Smooth muscle cell (in vitro differentiated cells): ENCODE results near the gene PEPD. TPM values are rescaled to one million over a fixed set of nuclear protein-coding genes. Genes with fewer than 3 reads are reported as not detected.

ENCODE experiments used
- DNase-seq: peaks from one replicate; lab custom pipeline; 2025; ENCODE audit not compliant: unreplicated experiment; lab: John Stamatoyannopoulos, UW
- H2AFZ ChIP-seq: fragments of 200-600 bp; sonication (generic); 2 replicates; pipeline ENCODE4 v1.6.0; 2016; ENCODE audit warnings: antibody characterized with exemption, low read depth, mild to moderate bottlenecking
- H3F3A ChIP-seq: fragments of 200-600 bp; sonication (generic); 2 replicates; pipeline ENCODE4 v1.6.0; 2017; ENCODE audit warnings: antibody characterized with exemption, low read depth
- H3K27ac ChIP-seq: fragments of 200-600 bp; sonication (generic); 2 replicates; pipeline ENCODE4 v1.5.1; 2016; ENCODE audit warnings: low read depth, mild to moderate bottlenecking
- H3K27me3 ChIP-seq: fragments of 200-600 bp; sonication (generic); 2 replicates; pipeline ENCODE4 v1.6.1; 2016; ENCODE audit warnings: low read depth, mild to moderate bottlenecking
- H3K36me3 ChIP-seq: fragments of 200-600 bp; sonication (generic); 2 replicates; pipeline ENCODE4 v1.5.1; 2016; ENCODE audit warnings: low read depth
- H3K4me1 ChIP-seq: fragments of 200-600 bp; sonication (generic); 2 replicates; pipeline ENCODE4 v1.5.1; 2016; ENCODE audit warnings: low read depth
- H3K4me2 ChIP-seq: fragments of 200-600 bp; sonication (generic); 2 replicates; pipeline ENCODE4 v1.6.0; 2016; ENCODE audit warnings: mild to moderate bottlenecking
- H3K4me3 ChIP-seq: fragments of 200-600 bp; sonication (generic); 2 replicates; pipeline ENCODE4 v1.5.1; 2016; ENCODE audit warnings: mild to moderate bottlenecking
- H3K79me2 ChIP-seq: fragments of 200-600 bp; sonication (generic); 2 replicates; pipeline ENCODE4 v1.6.0; 2016; ENCODE audit warnings: low read depth, mild to moderate bottlenecking
- H3K9ac ChIP-seq: fragments of 200-600 bp; sonication (generic); 2 replicates; pipeline ENCODE4 v1.6.0; 2016; ENCODE audit warnings: low read depth
- H3K9me3 ChIP-seq: fragments of 200-600 bp; sonication (generic); replicated peaks from 2 replicates; pipeline ENCODE4 v1.5.1; 2016; ENCODE audit warnings: low read depth
- H4K20me1 ChIP-seq: fragments of 200-600 bp; sonication (generic); 2 replicates; pipeline ENCODE4 v1.6.0; 2016; ENCODE audit warnings: low read depth
- CTCF ChIP-seq: fragments of 200-600 bp; sonication (generic); IDR thresholded peaks from 2 replicates; pipeline ENCODE4 v1.5.1; 2017; ENCODE audit warnings: borderline replicate concordance, mild to moderate bottlenecking, antibody characterized with exemption; ENCODE audit not compliant: insufficient read depth, poor library complexity, severe bottlenecking
- WGBS: methylation state at CpG from one replicate; pipeline ENCODE4 v1.1.7; 2016; ENCODE audit warnings: low lambda C conversion rate; 5-methylcytosine and 5-hydroxymethylcytosine counted together
- polyA plus RNA-seq: library from polyadenylated mRNA; unstranded; fragments of >200 nt; fragmentation: Nextera tagmentation; extraction: Ambion mirVana; gene quantifications from 2 replicates; pipeline ENCODE4 v1.2.1, GENCODE V29; 2016
- total RNA-seq: library from RNA; depleted of rRNA; stranded (reverse); fragments of >200 nt; gene quantifications from 2 replicates; pipeline ENCODE4 v1.2.3, GENCODE V29; 2014

The PEPD gene
- total and polyA plus RNA-seq, 2 experiments from 2014 or later: 57.2 to 70.4 TPM

GRCh38 chr19:33383720-33384292 is 137.8 kb downstream of the PEPD start:
- H3K4me2 ChIP-seq: no peak overlapping the region
- peaks cover 100% of the 10 kb centered on the region for H4K20me1 ChIP-seq
- peaks cover 77% of the 10 kb centered on the region for H3K79me2 ChIP-seq
- no peak overlapping the region for H3K9ac ChIP-seq
- no peak for DNase-seq
- no peak overlapping the region for H2AFZ ChIP-seq
- no peaks in the 10 kb centered on the region for H3K9me3 ChIP-seq
- TF ChIP-seq CTCF: no peak
- 96% methylated on average over 13 of the region's 13 CpGs for WGBS
- H3K27me3 ChIP-seq: no peaks in the 10 kb centered on the region
- H3K27ac ChIP-seq: no peak overlapping the region
- H3K36me3 ChIP-seq: no peaks in the 10 kb centered on the region
- H3K4me3 ChIP-seq: no peak overlapping the region
- H3K4me1 ChIP-seq: peaks cover 1% of the 10 kb centered on the region
- H3F3A ChIP-seq: no peaks in the 10 kb centered on the region

- no peak for DNase-seq
- no peaks in the 10 kb centered on the region for H3F3A ChIP-seq
These were observed 138.6 kb downstream of the PEPD start for GRCh38 chr19:33382982-33383381.

GRCh38 chr19:33382006-33382405 is 139.6 kb downstream of the PEPD start:
- TF ChIP-seq CTCF: no peak
- H3K27ac ChIP-seq: no peak overlapping the region
- H3K27me3 ChIP-seq: no peaks in the 10 kb centered on the region
- no peak overlapping the region for H3K9ac ChIP-seq
- peaks cover 88% of the 10 kb centered on the region for H3K79me2 ChIP-seq
- no peaks in the 10 kb centered on the region for H3K36me3 ChIP-seq
- 96% methylated on average over 4 of the region's 4 CpGs for WGBS
- no peaks in the 10 kb centered on the region for H3K9me3 ChIP-seq
- no peaks in the 10 kb centered on the region for H3F3A ChIP-seq
- no peak overlapping the region for H3K4me3 ChIP-seq
- H3K4me1 ChIP-seq: peaks cover 11% of the 10 kb centered on the region
- H4K20me1 ChIP-seq: peaks cover 100% of the 10 kb centered on the region
- H3K4me2 ChIP-seq: no peak overlapping the region
- DNase-seq: no peak
- H2AFZ ChIP-seq: no peak overlapping the region

More at GRCh38 chr19:33382982-33383381, 138.6 kb downstream of the PEPD start:
- WGBS: 96% methylated on average over 4 of the region's 4 CpGs
- H3K9ac ChIP-seq: no peak overlapping the region
- H3K79me2 ChIP-seq: peaks cover 82% of the 10 kb centered on the region
- no peak overlapping the region for H3K4me3 ChIP-seq
- H3K36me3 ChIP-seq: no peaks in the 10 kb centered on the region
- H3K27ac ChIP-seq: no peak overlapping the region
- H3K9me3 ChIP-seq: no peaks in the 10 kb centered on the region
- H3K27me3 ChIP-seq: no peaks in the 10 kb centered on the region
- no peak overlapping the region for H3K4me2 ChIP-seq
- TF ChIP-seq CTCF: no peak
- peaks cover 9% of the 10 kb centered on the region for H3K4me1 ChIP-seq
- H4K20me1 ChIP-seq: peaks cover 100% of the 10 kb centered on the region
- no peak overlapping the region for H2AFZ ChIP-seq

GRCh38 chr19:33381101-33381500 is 140.5 kb downstream of the PEPD start:
- DNase-seq: no peak
- Histone ChIP-seq H3K4me3 (no peak overlapping the region), H3K4me1 (peaks cover 11% of the 10 kb centered on the region), H3K4me2 (no peak overlapping the region), H3K27me3 (no peaks in the 10 kb centered on the region), H2AFZ (no peak overlapping the region), H3K79me2 (peaks cover 97% of the 10 kb centered on the region), H3F3A (no peaks in the 10 kb centered on the region), H3K9me3 (no peaks in the 10 kb centered on the region), H4K20me1 (peaks cover 100% of the 10 kb centered on the region), H3K27ac (no peak overlapping the region), H3K9ac (no peak overlapping the region), H3K36me3 (no peaks in the 10 kb centered on the region)
- 94% methylated on average over 4 of the region's 4 CpGs for WGBS
- TF ChIP-seq CTCF: no peak
